PC-9 (cell line): ENCODE data around the gene CD53.

Source experiments
- CTCF ChIP-seq: fragments of 200-600 bp; sonication (generic); conservative IDR thresholded peaks from 2 replicates; pipeline ENCODE4 v1.6.1; 2017; ENCODE audit warnings: mixed run types, antibody characterized with exemption, mild to moderate bottlenecking, moderate library complexity
- EZH2 ChIP-seq: fragments of 200-600 bp; sonication (generic); IDR thresholded peaks from 2 replicates; pipeline ENCODE4 v1.8.0; 2017; ENCODE audit warnings: antibody characterized with exemption, low read depth

- TF ChIP-seq CTCF (no peak), EZH2 (no peak)
Observed at GRCh38 chr1:110874324-110875215, 1.6 kb downstream of the CD53 start.
